ENCODE measurements around the gene EDEM1. TPM values are rescaled to one million over a fixed set of nuclear protein-coding genes. Genes with fewer than 3 reads are reported as not detected.
"Not testable (repeated sequence)": the region's sequence is repeated elsewhere in the genome, so short reads cannot be mapped to it uniquely, and the experiment has no call there.

EDEM1 gene
- total RNA-seq, 1 donor from 2014 or later, result 185 TPM

DNA sequence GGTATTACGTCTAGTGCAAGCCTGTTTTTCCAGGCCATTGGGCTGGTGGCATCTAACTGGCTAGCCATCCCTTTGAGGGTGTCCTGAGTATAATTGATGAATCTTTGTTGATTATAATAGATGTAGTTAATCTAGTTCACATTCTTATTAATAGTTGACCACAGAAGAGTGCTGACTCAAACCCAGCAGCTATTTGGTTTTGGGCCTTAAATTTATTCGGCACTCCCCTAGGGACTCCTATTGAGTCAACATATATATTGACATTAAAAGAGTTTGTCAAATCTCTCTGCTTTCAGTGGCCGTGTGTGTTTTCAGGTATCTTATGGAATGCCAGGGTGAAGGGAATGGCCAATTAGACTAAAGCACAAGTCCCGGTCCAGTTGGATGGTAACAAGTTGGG lies 45.7 kb upstream of the EDEM1 start:
- intact Hi-C loops (cut with micrococcal nuclease), result no loop called here
- POLR2A ChIA-PET, result interaction anchor here (1.5 to 5.7 kb wide), 3 partner anchors 40 to 64 kb away, joined by 4 to 55 read pairs (median 4); partner anchors contain the start of gene EDEM1
- DNase-seq (no peak), ATAC-seq (ENCODE audit: low read depth) (no peak)
- Mint-ChIP-seq H3K9me3 (peaks cover 18% of the 10 kb centered on the region), H3K4me3 (no peak overlapping the region), H3K4me1 (peaks cover 81% of the 10 kb centered on the region), H3K36me3 (ENCODE audit: low read depth) (peaks cover 69% of the 10 kb centered on the region), H3K27me3 (no peaks in the 10 kb centered on the region), H3K27ac (no peak overlapping the region)
- no peak for TF ChIP-seq CTCF (IDR thresholded peaks at IDR 0.05)
- CTCF ChIA-PET, result no interaction called here

DNA sequence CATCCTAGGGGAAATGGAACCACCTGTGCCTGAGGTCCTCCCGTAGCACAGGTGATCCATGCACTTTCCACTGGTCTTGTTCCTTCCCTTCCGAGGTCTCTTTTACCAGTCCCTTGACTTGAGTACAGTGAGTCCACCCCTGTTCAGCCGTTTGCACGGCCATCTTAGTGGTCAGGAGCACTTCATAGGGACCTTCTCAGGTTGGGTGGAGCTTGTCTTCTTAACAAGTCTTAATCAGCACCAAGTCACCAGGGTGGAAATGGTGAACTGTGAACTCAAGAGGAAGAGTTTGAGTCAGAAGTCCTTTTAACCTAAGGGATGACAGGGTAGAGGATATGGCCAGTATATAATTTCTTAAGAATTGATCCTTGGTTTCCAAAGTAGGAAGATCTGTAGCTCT lies 44.0 kb upstream of the EDEM1 start:
- Mint-ChIP-seq H3K27ac (no peak overlapping the region), H3K4me3 (no peak overlapping the region), H3K4me1 (peaks cover 73% of the 10 kb centered on the region), H3K36me3 (ENCODE audit: low read depth) (peaks cover 82% of the 10 kb centered on the region), H3K9me3 (peaks cover 18% of the 10 kb centered on the region), H3K27me3 (no peaks in the 10 kb centered on the region)
- intact Hi-C loops (cut with micrococcal nuclease), result no loop called here
- no peak for DNase-seq
- CTCF ChIA-PET, result no interaction called here
- POLR2A ChIA-PET, result no interaction called here
- no peak for ATAC-seq (ENCODE audit: low read depth)
- no peak for TF ChIP-seq CTCF (IDR thresholded peaks at IDR 0.05)

DNA sequence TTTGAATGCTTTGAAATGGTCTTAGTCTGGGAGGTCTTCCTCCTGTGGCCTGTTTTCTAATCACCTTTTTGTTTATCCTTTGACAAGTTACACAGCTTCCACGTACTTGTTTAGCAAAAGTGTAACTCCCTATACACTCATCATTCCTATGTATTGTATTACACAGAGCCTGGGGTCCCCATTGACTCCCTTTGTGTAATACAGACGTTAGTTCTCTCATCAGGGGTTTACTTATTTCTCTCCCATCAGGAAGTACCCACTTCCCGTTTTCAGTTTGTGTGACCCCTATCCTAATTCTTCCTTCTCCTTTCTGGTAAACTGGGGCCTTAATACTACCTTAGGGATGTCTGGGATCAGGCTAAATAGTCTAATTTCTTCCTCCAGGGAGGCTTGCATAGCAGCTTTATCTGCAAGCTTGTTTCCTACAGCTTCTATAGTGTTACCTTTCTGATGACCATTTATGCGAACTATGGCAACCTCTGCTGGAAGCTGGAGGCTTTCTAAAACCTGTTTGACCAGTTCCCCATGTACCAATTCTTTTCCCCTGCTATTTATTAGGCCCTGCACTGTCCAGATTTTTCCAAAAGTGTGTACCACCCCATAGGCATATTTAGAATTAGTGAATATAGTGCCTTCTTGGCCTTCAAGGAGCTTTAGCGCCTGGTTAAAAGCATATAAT lies 43.1 kb upstream of the EDEM1 start:
- no peaks in the 10 kb centered on the region for H3K27me3 Mint-ChIP-seq
- ATAC-seq (ENCODE audit: low read depth), result no peak
- no peak overlapping the region for H3K27ac Mint-ChIP-seq
- TF ChIP-seq CTCF (IDR thresholded peaks at IDR 0.05), result no peak
- peaks cover 90% of the 10 kb centered on the region for H3K36me3 Mint-ChIP-seq (ENCODE audit: low read depth)
- H3K9me3 Mint-ChIP-seq, result peaks cover 18% of the 10 kb centered on the region
- ChIA-PET POLR2A (no interaction called here), CTCF (interaction anchor here (1.1 kb wide), 1 partner anchor 17 kb away, joined by 3 read pairs; no protein-coding TSS in a partner anchor)
- DNase-seq, result no peak
- intact Hi-C loops (cut with micrococcal nuclease), result no loop called here
- no peak overlapping the region for H3K4me3 Mint-ChIP-seq
- peaks cover 75% of the 10 kb centered on the region for H3K4me1 Mint-ChIP-seq

- no peak overlapping the region for H3K27ac Mint-ChIP-seq
- ATAC-seq (ENCODE audit: low read depth) (no peak), DNase-seq (no peak)
- no peaks in the 10 kb centered on the region for H3K27me3 Mint-ChIP-seq
- intact Hi-C loops (cut with micrococcal nuclease), result no loop called here
- ChIA-PET POLR2A (no interaction called here), CTCF (interaction anchor here (1.1 kb wide), 1 partner anchor 17 kb away, joined by 3 read pairs; no protein-coding TSS in a partner anchor)
- H3K4me3 Mint-ChIP-seq, result no peak overlapping the region
- peaks cover 90% of the 10 kb centered on the region for H3K36me3 Mint-ChIP-seq (ENCODE audit: low read depth)
- H3K9me3 Mint-ChIP-seq, result peaks cover 18% of the 10 kb centered on the region
- H3K4me1 Mint-ChIP-seq, result peaks cover 74% of the 10 kb centered on the region
- no peak for TF ChIP-seq CTCF (IDR thresholded peaks at IDR 0.05)
Observed at GRCh38 chr3:5145120-5145519, 42.4 kb upstream of the EDEM1 start.

DNA sequence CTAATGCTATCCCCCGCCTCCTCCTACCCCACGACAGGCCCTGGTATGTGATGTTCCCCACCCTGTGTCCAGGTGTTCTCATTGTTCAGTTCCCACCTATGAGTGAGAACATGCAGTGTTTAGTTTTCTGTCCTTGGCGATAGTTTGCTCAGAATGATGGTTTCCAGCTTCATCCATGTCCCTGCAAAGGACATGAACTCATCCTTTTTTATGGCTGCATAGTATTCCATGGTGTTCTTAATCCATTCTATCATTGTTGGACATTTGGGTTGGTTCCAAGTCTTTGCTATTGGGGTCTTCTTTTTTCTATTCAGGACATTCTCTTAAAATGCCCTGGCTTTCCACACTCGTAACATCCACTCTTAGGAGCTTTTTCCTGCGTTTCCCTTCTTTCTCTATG lies 40.4 kb upstream of the EDEM1 start:
- Mint-ChIP-seq H3K36me3 (ENCODE audit: low read depth) (peaks cover 77% of the 10 kb centered on the region), H3K4me1 (peaks cover 68% of the 10 kb centered on the region), H3K9me3 (peaks cover 16% of the 10 kb centered on the region)
- H3K27ac Mint-ChIP-seq; POLR2A ChIA-PET; CTCF ChIA-PET; H3K4me3 Mint-ChIP-seq; H3K27me3 Mint-ChIP-seq; intact Hi-C loops (cut with micrococcal nuclease); ATAC-seq (ENCODE audit: low read depth); DNase-seq: not testable (repeated sequence)

All from activated B cell treated with CpG ODN at 0.5 μM for 24 hours (primary cell).